ENCODE measurements around the gene NUP210L.

Gene NUP210L

GRCh38 chr1:153945795-153946621, 208.9 kb downstream of the NUP210L start:
- Histone ChIP-seq H3K27me3 (ENCODE audit: control insufficient read depth, insufficient read depth, low read length) (no peaks in the 10 kb centered on the region), H3K4me1 (ENCODE audit: control insufficient read depth, low read depth, low read length) (peaks cover 11% of the 10 kb centered on the region), H3K9ac (ENCODE audit: low read length) (peak overlapping the region; percentile 57), H3K9me3 (ENCODE audit: control insufficient read depth, low read depth, low read length) (no peaks in the 10 kb centered on the region), H3K27ac (ENCODE audit: low read length) (no peak overlapping the region), H3K36me3 (ENCODE audit: control insufficient read depth, low read depth, low read length) (peaks cover 38% of the 10 kb centered on the region), H3K4me3 (ENCODE audit: low read length) (peak overlapping the region; percentile 66)

GRCh38 chr1:153945131-153945794, 209.6 kb downstream of the NUP210L start:
- H3K36me3 ChIP-seq (ENCODE audit: control insufficient read depth, low read depth, low read length) = peaks cover 37% of the 10 kb centered on the region
- H3K4me1 ChIP-seq (ENCODE audit: control insufficient read depth, low read depth, low read length) = peaks cover 11% of the 10 kb centered on the region
- H3K9ac ChIP-seq (ENCODE audit: low read length) = peak overlapping the region; percentile 57
- peak overlapping the region; percentile 66 for H3K4me3 ChIP-seq (ENCODE audit: low read length)
- H3K9me3 ChIP-seq (ENCODE audit: control insufficient read depth, low read depth, low read length) = no peaks in the 10 kb centered on the region
- H3K27ac ChIP-seq (ENCODE audit: low read length) = no peak overlapping the region
- no peaks in the 10 kb centered on the region for H3K27me3 ChIP-seq (ENCODE audit: control insufficient read depth, insufficient read depth, low read length)

- Histone ChIP-seq H3K27me3 (ENCODE audit: control insufficient read depth, insufficient read depth, low read length) (no peaks in the 10 kb centered on the region), H3K36me3 (ENCODE audit: control insufficient read depth, low read depth, low read length) (peaks cover 37% of the 10 kb centered on the region), H3K9me3 (ENCODE audit: control insufficient read depth, low read depth, low read length) (no peaks in the 10 kb centered on the region), H3K9ac (ENCODE audit: low read length) (no peak overlapping the region), H3K27ac (ENCODE audit: low read length) (no peak overlapping the region), H3K4me3 (ENCODE audit: low read length) (peak overlapping the region; percentile 66), H3K4me1 (ENCODE audit: control insufficient read depth, low read depth, low read length) (peaks cover 11% of the 10 kb centered on the region)
Observed at GRCh38 chr1:153944827-153945117, 210.1 kb downstream of the NUP210L start.

- Histone ChIP-seq H3K36me3 (ENCODE audit: control insufficient read depth, low read depth, low read length) (peaks cover 36% of the 10 kb centered on the region), H3K4me1 (ENCODE audit: control insufficient read depth, low read depth, low read length) (peaks cover 11% of the 10 kb centered on the region), H3K9me3 (ENCODE audit: control insufficient read depth, low read depth, low read length) (no peaks in the 10 kb centered on the region), H3K27ac (ENCODE audit: low read length) (no peak overlapping the region), H3K4me3 (ENCODE audit: low read length) (no peak overlapping the region), H3K9ac (ENCODE audit: low read length) (no peak overlapping the region), H3K27me3 (ENCODE audit: control insufficient read depth, insufficient read depth, low read length) (no peaks in the 10 kb centered on the region)
Observed at GRCh38 chr1:153944005-153944826, 210.7 kb downstream of the NUP210L start.

GRCh38 chr1:153942766-153943549, 211.9 kb downstream of the NUP210L start:
- Histone ChIP-seq H3K36me3 (ENCODE audit: control insufficient read depth, low read depth, low read length) (peaks cover 25% of the 10 kb centered on the region), H3K9me3 (ENCODE audit: control insufficient read depth, low read depth, low read length) (no peaks in the 10 kb centered on the region), H3K4me1 (ENCODE audit: control insufficient read depth, low read depth, low read length) (peaks cover 11% of the 10 kb centered on the region), H3K4me3 (ENCODE audit: low read length) (no peak overlapping the region), H3K27me3 (ENCODE audit: control insufficient read depth, insufficient read depth, low read length) (no peaks in the 10 kb centered on the region), H3K9ac (ENCODE audit: low read length) (no peak overlapping the region), H3K27ac (ENCODE audit: low read length) (no peak overlapping the region)
